Vagina (tissue), 2 donors: ENCODE data around the gene PFKFB4. TPM values are rescaled to one million over a fixed set of nuclear protein-coding genes. Genes with fewer than 3 reads are reported as not detected.

Source experiments
- DNase-seq, 2 donors: peaks; one replicate each; pipeline ENCODE4 v3.0.0-alpha.2; 2017; ENCODE audit errors: extremely low spot score in 2 of 2
- H3K27ac ChIP-seq: fragments of 200-600 bp; sonication (generic); one replicate; pipeline ENCODE4 v1.5.1; 2019
- H3K27me3 ChIP-seq: fragments of 200-600 bp; sonication (generic); one replicate; pipeline ENCODE4 v1.5.1; 2019
- H3K36me3 ChIP-seq, 2 donors: fragments of 200-600 bp; sonication (generic); one replicate each; pipeline ENCODE4 v1.5.1; 2017 to 2019
- H3K4me1 ChIP-seq: fragments of 200-600 bp; sonication (generic); one replicate; pipeline ENCODE4 v1.5.1; 2019
- H3K4me3 ChIP-seq, 2 donors: fragments of 200-600 bp; sonication (generic); 1 replicate in 1 of 2; 2 replicates in 1 of 2; pipeline ENCODE4 v1.5.1; 2016 to 2019
- H3K9me3 ChIP-seq: fragments of 200-600 bp; sonication (generic); one replicate; pipeline ENCODE4 v1.5.1; 2019
- POLR2A ChIP-seq, 2 donors: fragments of 450-650 bp; IDR thresholded peaks; one replicate each; pipeline ENCODE4 v1.6.1; 2017; ENCODE audit warnings: antibody characterized with exemption in 2 of 2, mild to moderate bottlenecking in 2 of 2, moderate library complexity in 2 of 2
- POLR2AphosphoS5 ChIP-seq, 2 donors: sonication (generic); formaldehyde crosslinking; IDR thresholded peaks; one replicate each; pipeline ENCODE4 v1.9.0; 2017; ENCODE audit warnings: antibody characterized with exemption in 2 of 2, mild to moderate bottlenecking in 2 of 2, low read depth in 1 of 2; ENCODE audit not compliant: insufficient read depth in 1 of 2
- intact Hi-C: fragments of 100-400 bp; cut with DNase I; formaldehyde crosslinking; loops from one replicate; pipeline ENCODE4 v1.15.1; 2023
- total RNA-seq: library from RNA; depleted of rRNA; stranded (reverse); fragments of >200 nt; gene quantifications from one replicate; pipeline ENCODE4 v1.2.3, GENCODE V29; 2016
- TF ChIP-seq, protein P1 (sequence below), 3 experiments: fragments of 450-650 bp in 2 of 3; fragments of 200-600 bp in 1 of 3; sonication (generic) in 1 of 3; IDR thresholded peaks; one replicate each; pipeline ENCODE4 v1.5.1; 2017 to 2019; ENCODE audit warnings: antibody characterized with exemption in 3 of 3, mild to moderate bottlenecking in 2 of 3, moderate library complexity in 2 of 3

Gene PFKFB4
- total RNA-seq, 1 donor from 2014 or later, result 7.4 TPM

GRCh38 chr3:48568476-48568875 is 11.9 kb upstream of the PFKFB4 start:
- Histone ChIP-seq H3K36me3 (peaks cover 0 to 7% of the 10 kb centered on the region in 2 donors), H3K27ac (no peak overlapping the region), H3K4me3 (no peak overlapping the region), H3K27me3 (no peaks in the 10 kb centered on the region), H3K4me1 (peaks cover 6% of the 10 kb centered on the region), H3K9me3 (no peaks in the 10 kb centered on the region)
- TF ChIP-seq POLR2A (IDR thresholded peaks at IDR 0.05), result no peak
- TF ChIP-seq, protein P1, sequence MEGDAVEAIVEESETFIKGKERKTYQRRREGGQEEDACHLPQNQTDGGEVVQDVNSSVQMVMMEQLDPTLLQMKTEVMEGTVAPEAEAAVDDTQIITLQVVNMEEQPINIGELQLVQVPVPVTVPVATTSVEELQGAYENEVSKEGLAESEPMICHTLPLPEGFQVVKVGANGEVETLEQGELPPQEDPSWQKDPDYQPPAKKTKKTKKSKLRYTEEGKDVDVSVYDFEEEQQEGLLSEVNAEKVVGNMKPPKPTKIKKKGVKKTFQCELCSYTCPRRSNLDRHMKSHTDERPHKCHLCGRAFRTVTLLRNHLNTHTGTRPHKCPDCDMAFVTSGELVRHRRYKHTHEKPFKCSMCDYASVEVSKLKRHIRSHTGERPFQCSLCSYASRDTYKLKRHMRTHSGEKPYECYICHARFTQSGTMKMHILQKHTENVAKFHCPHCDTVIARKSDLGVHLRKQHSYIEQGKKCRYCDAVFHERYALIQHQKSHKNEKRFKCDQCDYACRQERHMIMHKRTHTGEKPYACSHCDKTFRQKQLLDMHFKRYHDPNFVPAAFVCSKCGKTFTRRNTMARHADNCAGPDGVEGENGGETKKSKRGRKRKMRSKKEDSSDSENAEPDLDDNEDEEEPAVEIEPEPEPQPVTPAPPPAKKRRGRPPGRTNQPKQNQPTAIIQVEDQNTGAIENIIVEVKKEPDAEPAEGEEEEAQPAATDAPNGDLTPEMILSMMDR (IDR thresholded peaks at IDR 0.05), result no peak
- no peak for TF ChIP-seq POLR2AphosphoS5 (IDR thresholded peaks at IDR 0.05; ENCODE audit: insufficient read depth in 1 of 2, low read depth in 1 of 2)
- no peak for DNase-seq
- intact Hi-C loops, result no loop called here

DNA sequence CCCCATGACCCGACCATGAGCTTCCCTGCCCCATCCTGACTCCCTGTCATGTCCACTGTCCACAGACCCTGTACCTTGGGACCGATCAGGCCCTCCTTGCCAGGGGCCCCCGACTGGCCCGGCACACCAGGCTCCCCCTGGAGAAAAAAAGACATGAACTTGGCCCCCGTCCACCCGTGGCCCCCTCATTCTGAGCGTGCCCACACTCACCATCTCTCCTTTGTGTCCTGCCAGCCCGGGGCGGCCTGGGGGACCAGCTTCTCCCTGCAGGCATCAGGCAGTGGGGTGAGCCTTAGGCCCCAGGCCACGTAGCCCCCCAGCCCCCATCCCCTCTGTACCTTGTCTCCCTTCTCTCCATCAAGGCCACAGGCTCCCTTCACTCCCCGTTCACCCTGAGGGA is 10.9 kb upstream of the PFKFB4 start:
- Histone ChIP-seq H3K36me3 (peaks cover 0 to 7% of the 10 kb centered on the region in 2 donors), H3K27me3 (no peaks in the 10 kb centered on the region), H3K4me3 (no peak overlapping the region), H3K9me3 (no peaks in the 10 kb centered on the region), H3K27ac (no peak overlapping the region), H3K4me1 (peaks cover 6% of the 10 kb centered on the region)
- TF ChIP-seq, protein P1 (IDR thresholded peaks at IDR 0.05), result no peak
- TF ChIP-seq POLR2AphosphoS5 (IDR thresholded peaks at IDR 0.05; ENCODE audit: insufficient read depth in 1 of 2, low read depth in 1 of 2) (no peak), POLR2A (IDR thresholded peaks at IDR 0.05) (no peak)
- intact Hi-C loops, result no loop called here
- DNase-seq, result no peak

GRCh38 chr3:48567090-48567489 is 10.5 kb upstream of the PFKFB4 start:
- no peaks in the 10 kb centered on the region for H3K27me3 ChIP-seq

DNA sequence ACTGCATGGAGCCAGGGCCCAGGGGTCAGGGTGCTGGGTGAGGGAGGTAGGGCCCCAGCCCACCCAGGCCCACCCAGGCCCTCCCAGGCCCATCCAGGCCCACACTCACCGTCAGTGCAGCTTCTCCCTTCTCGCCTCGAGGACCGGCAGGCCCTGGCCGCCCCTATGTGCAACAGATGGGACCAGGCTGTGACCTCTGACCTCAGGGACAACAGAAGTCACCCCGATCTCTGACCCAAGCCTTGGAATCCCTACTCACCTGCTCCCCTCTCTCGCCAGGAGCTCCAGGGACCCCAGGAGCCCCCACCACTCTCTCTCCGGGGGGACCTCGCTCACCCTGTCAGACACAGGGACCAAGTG is 9.8 kb upstream of the PFKFB4 start:
- H3K27me3 ChIP-seq, result no peaks in the 10 kb centered on the region
- H3K27ac ChIP-seq, result no peak overlapping the region
- intact Hi-C loops, result no loop called here
- TF ChIP-seq POLR2A (IDR thresholded peaks at IDR 0.05) (no peak), POLR2AphosphoS5 (IDR thresholded peaks at IDR 0.05; ENCODE audit: insufficient read depth in 1 of 2, low read depth in 1 of 2) (no peak)
- TF ChIP-seq, protein P1 (IDR thresholded peaks at IDR 0.05), result no peak
- peaks cover 0 to 7% of the 10 kb centered on the region in 2 donors for H3K36me3 ChIP-seq
- H3K4me1 ChIP-seq, result peaks cover 6% of the 10 kb centered on the region
- DNase-seq, result no peak
- H3K9me3 ChIP-seq, result no peaks in the 10 kb centered on the region
- no peak overlapping the region for H3K4me3 ChIP-seq

More at GRCh38 chr3:48567090-48567489, 10.5 kb upstream of the PFKFB4 start:
- TF ChIP-seq, protein P1 (IDR thresholded peaks at IDR 0.05), result no peak
- TF ChIP-seq POLR2AphosphoS5 (IDR thresholded peaks at IDR 0.05; ENCODE audit: insufficient read depth in 1 of 2, low read depth in 1 of 2) (no peak), POLR2A (IDR thresholded peaks at IDR 0.05) (no peak)
- no peak for DNase-seq
- Histone ChIP-seq H3K9me3 (no peaks in the 10 kb centered on the region), H3K27ac (no peak overlapping the region), H3K36me3 (peaks cover 0 to 7% of the 10 kb centered on the region in 2 donors), H3K4me3 (no peak overlapping the region), H3K4me1 (peaks cover 6% of the 10 kb centered on the region)
- intact Hi-C loops, result no loop called here

- Histone ChIP-seq H3K36me3 (peaks cover 0 to 7% of the 10 kb centered on the region in 2 donors), H3K4me3 (no peak overlapping the region), H3K4me1 (peaks cover 8% of the 10 kb centered on the region), H3K27ac (peak overlapping the region; percentile 12), H3K27me3 (no peaks in the 10 kb centered on the region), H3K9me3 (no peaks in the 10 kb centered on the region)
- TF ChIP-seq, protein P1 (IDR thresholded peaks at IDR 0.05), result no peak
- no peak for TF ChIP-seq POLR2A (IDR thresholded peaks at IDR 0.05)
- no peak for DNase-seq
- intact Hi-C loops, result loop anchor here (2.0 kb wide), 1 partner anchor 35 kb away; no protein-coding TSS in a partner anchor
These were observed 9.2 kb upstream of the PFKFB4 start for GRCh38 chr3:48565591-48566400.
